Parathyroid adenoma (tissue), 2 donors: Measurements from ENCODE around the gene KRT75.

Experiments used
- H2AFZ ChIP-seq: fragments of 300-600 bp; sonication (generic); one replicate; pipeline ENCODE4 v1.7.0; 2017; ENCODE audit warnings: antibody characterized with exemption, mild to moderate bottlenecking
- H3K27ac ChIP-seq: fragments of 300-600 bp; sonication (generic); one replicate; pipeline ENCODE4 v1.7.0; 2017
- H3K27me3 ChIP-seq: fragments of 300-600 bp; sonication (generic); one replicate; pipeline ENCODE4 v1.7.0; 2017; ENCODE audit warnings: low read length; ENCODE audit not compliant: control insufficient read depth, insufficient read depth
- H3K36me3 ChIP-seq: fragments of 300-600 bp; sonication (generic); one replicate; pipeline ENCODE4 v1.7.0; 2017; ENCODE audit warnings: low read length; ENCODE audit not compliant: control insufficient read depth, insufficient read depth
- H3K4me1 ChIP-seq: fragments of 300-600 bp; sonication (generic); one replicate; pipeline ENCODE4 v1.7.0; 2017; ENCODE audit warnings: control low read depth
- H3K4me2 ChIP-seq: fragments of 300-600 bp; sonication (generic); one replicate; pipeline ENCODE4 v1.7.0; 2017; ENCODE audit warnings: low read length
- H3K4me3 ChIP-seq: fragments of 300-600 bp; sonication (generic); one replicate; pipeline ENCODE4 v1.7.0; 2017; ENCODE audit warnings: low read depth, low read length
- H3K79me2 ChIP-seq: fragments of 300-600 bp; sonication (generic); one replicate; pipeline ENCODE4 v1.7.0; 2017; ENCODE audit warnings: control low read depth
- H3K9ac ChIP-seq: fragments of 300-600 bp; sonication (generic); one replicate; pipeline ENCODE4 v1.7.0; 2017; ENCODE audit warnings: mild to moderate bottlenecking
- H3K9me3 ChIP-seq: fragments of 300-600 bp; sonication (generic); one replicate; pipeline ENCODE4 v1.7.0; 2017; ENCODE audit warnings: low read length; ENCODE audit not compliant: control insufficient read depth
- CTCF ChIP-seq: fragments of 300-600 bp; sonication (generic); IDR thresholded peaks from one replicate; pipeline ENCODE4 v1.7.0; 2017; ENCODE audit warnings: antibody characterized with exemption, mild to moderate bottlenecking
- donor health status: primary hyperparathyroidism.

Gene KRT75

GRCh38 chr12:52423035-52423434 lies 11.1 kb downstream of the KRT75 start:
- Histone ChIP-seq H3K27ac (no peak overlapping the region), H3K79me2 (no peaks in the 10 kb centered on the region), H3K27me3 (no peaks in the 10 kb centered on the region), H3K9me3 (no peaks in the 10 kb centered on the region), H3K4me3 (no peak overlapping the region), H3K4me2 (no peak overlapping the region), H3K36me3 (no peaks in the 10 kb centered on the region), H2AFZ (no peak overlapping the region), H3K9ac (no peak overlapping the region), H3K4me1 (no peaks in the 10 kb centered on the region)
- TF ChIP-seq CTCF: no peak

- H3K27ac ChIP-seq: no peak overlapping the region
- H3K79me2 ChIP-seq: no peaks in the 10 kb centered on the region
- H3K27me3 ChIP-seq: no peaks in the 10 kb centered on the region
- H3K4me3 ChIP-seq: no peak overlapping the region
- no peak overlapping the region for H3K9ac ChIP-seq
- no peak for TF ChIP-seq CTCF
- H2AFZ ChIP-seq: no peak overlapping the region
- H3K4me1 ChIP-seq: no peaks in the 10 kb centered on the region
- H3K9me3 ChIP-seq: no peaks in the 10 kb centered on the region
- H3K36me3 ChIP-seq: no peaks in the 10 kb centered on the region
- H3K4me2 ChIP-seq: no peak overlapping the region
Measured at GRCh38 chr12:52419656-52420055, 14.5 kb downstream of the KRT75 start.

- TF ChIP-seq CTCF: no peak
- Histone ChIP-seq H3K9ac (no peak overlapping the region), H3K27me3 (no peaks in the 10 kb centered on the region), H3K4me1 (no peaks in the 10 kb centered on the region), H3K4me2 (no peak overlapping the region), H3K27ac (no peak overlapping the region), H3K36me3 (no peaks in the 10 kb centered on the region), H2AFZ (no peak overlapping the region), H3K4me3 (no peak overlapping the region), H3K9me3 (no peaks in the 10 kb centered on the region), H3K79me2 (no peaks in the 10 kb centered on the region)
Measured at GRCh38 chr12:52418576-52419110, 15.5 kb downstream of the KRT75 start.

GRCh38 chr12:52417740-52418139 lies 16.4 kb downstream of the KRT75 start:
- Histone ChIP-seq H3K9me3 (no peaks in the 10 kb centered on the region), H3K79me2 (no peaks in the 10 kb centered on the region), H3K4me3 (no peak overlapping the region), H3K27ac (no peak overlapping the region), H3K9ac (no peak overlapping the region), H3K36me3 (no peaks in the 10 kb centered on the region), H3K27me3 (no peaks in the 10 kb centered on the region), H2AFZ (no peak overlapping the region), H3K4me1 (no peaks in the 10 kb centered on the region), H3K4me2 (no peak overlapping the region)
- TF ChIP-seq CTCF: no peak

GRCh38 chr12:52416795-52417194 lies 17.4 kb downstream of the KRT75 start:
- Histone ChIP-seq H3K36me3 (no peaks in the 10 kb centered on the region), H3K4me1 (no peaks in the 10 kb centered on the region), H2AFZ (no peak overlapping the region), H3K4me3 (no peak overlapping the region), H3K9ac (no peak overlapping the region), H3K27me3 (no peaks in the 10 kb centered on the region), H3K9me3 (no peaks in the 10 kb centered on the region), H3K79me2 (no peaks in the 10 kb centered on the region), H3K27ac (no peak overlapping the region), H3K4me2 (no peak overlapping the region)
- no peak for TF ChIP-seq CTCF
